H9 (cell line): ENCODE data around the gene GUK1. TPM values are rescaled to one million over a fixed set of nuclear protein-coding genes. Genes with fewer than 3 reads are reported as not detected.

ENCODE experiments used
- DNase-seq: peaks from one replicate; pipeline ENCODE4 v3.0.0-alpha.2; 2017
- H2AFZ ChIP-seq: one replicate; pipeline ENCODE4 v1.6.1; 2013; ENCODE audit warnings: mild to moderate bottlenecking, low read length, control low read depth, moderate library complexity
- H2AK5ac ChIP-seq: 2 replicates; pipeline ENCODE4 v1.6.1; 2013; ENCODE audit warnings: low read length, control low read depth, mixed read lengths; ENCODE audit not compliant: insufficient read length
- H2BK120ac ChIP-seq: one replicate; pipeline ENCODE4 v1.6.1; 2013; ENCODE audit warnings: low read depth, mild to moderate bottlenecking, low read length, control low read depth, inconsistent platforms; ENCODE audit not compliant: poor library complexity, severe bottlenecking
- H2BK12ac ChIP-seq: 2 replicates; pipeline ENCODE4 v1.6.1; 2013; ENCODE audit warnings: low read length, control low read depth, mixed read lengths, low read depth; ENCODE audit not compliant: insufficient read length
- H2BK15ac ChIP-seq: 2 replicates; pipeline ENCODE4 v1.6.1; 2013; ENCODE audit warnings: low read depth, low read length, control low read depth
- H2BK20ac ChIP-seq: one replicate; pipeline ENCODE4 v1.6.1; 2013; ENCODE audit warnings: low read depth, mild to moderate bottlenecking, low read length, control low read depth, inconsistent platforms; ENCODE audit not compliant: poor library complexity, severe bottlenecking
- H2BK5ac ChIP-seq: 2 replicates; pipeline ENCODE4 v1.6.1; 2013; ENCODE audit warnings: low read length, control low read depth, mixed read lengths; ENCODE audit not compliant: insufficient read length
- H3K14ac ChIP-seq: 2 replicates; pipeline ENCODE4 v1.6.1; 2013; ENCODE audit warnings: low read length, control low read depth; ENCODE audit not compliant: insufficient read depth
- H3K18ac ChIP-seq: 2 replicates; pipeline ENCODE4 v1.6.1; 2013; ENCODE audit warnings: low read depth, mild to moderate bottlenecking, mixed read lengths, low read length, control low read depth; ENCODE audit not compliant: insufficient read length
- H3K23ac ChIP-seq: 2 replicates; pipeline ENCODE4 v1.6.1; 2013; ENCODE audit warnings: low read length, control low read depth, mixed read lengths, low read depth; ENCODE audit not compliant: insufficient read length
- H3K23me2 ChIP-seq: 2 replicates; pipeline ENCODE4 v1.6.1; 2013; ENCODE audit warnings: low read depth, mild to moderate bottlenecking, mixed read lengths, low read length, control low read depth; ENCODE audit not compliant: insufficient read length, poor library complexity, severe bottlenecking
- H3K27ac ChIP-seq: 2 replicates; pipeline ENCODE4 v1.5.1; 2013; ENCODE audit warnings: low read length, control low read depth, mixed read lengths, low read depth; ENCODE audit not compliant: insufficient read length
- H3K27me3 ChIP-seq: 2 replicates; pipeline ENCODE4 v1.6.1; 2013; ENCODE audit warnings: low read length, control low read depth, inconsistent platforms; ENCODE audit not compliant: insufficient read depth
- H3K4ac ChIP-seq: 2 replicates; pipeline ENCODE4 v1.6.1; 2013; ENCODE audit warnings: low read depth, mild to moderate bottlenecking, control low read depth, inconsistent platforms, low read length, moderate library complexity
- H3K4me1 ChIP-seq: 2 replicates; pipeline ENCODE4 v1.6.1; 2013; ENCODE audit warnings: low read length, control low read depth, inconsistent platforms; ENCODE audit not compliant: insufficient read depth
- H3K4me2 ChIP-seq: 2 replicates; pipeline ENCODE4 v1.6.1; 2013; ENCODE audit warnings: low read length, control low read depth, mixed read lengths; ENCODE audit not compliant: insufficient read length, insufficient read depth
- H3K56ac ChIP-seq: 2 replicates; pipeline ENCODE4 v1.6.1; 2013; ENCODE audit warnings: low read depth, mild to moderate bottlenecking, mixed read lengths, low read length, control low read depth; ENCODE audit not compliant: insufficient read length
- H3K79me1 ChIP-seq: 2 replicates; pipeline ENCODE4 v1.6.1; 2013; ENCODE audit warnings: low read depth, mild to moderate bottlenecking, moderate library complexity, low read length, control low read depth, inconsistent platforms; ENCODE audit not compliant: insufficient read depth, poor library complexity, severe bottlenecking
- H3K79me2 ChIP-seq: 2 replicates; pipeline ENCODE4 v1.6.1; 2013; ENCODE audit warnings: low read length, control low read depth, inconsistent platforms; ENCODE audit not compliant: insufficient read depth
- H3K9ac ChIP-seq: 2 replicates; pipeline ENCODE4 v1.6.1; 2013; ENCODE audit warnings: low read length, control low read depth, mixed read lengths; ENCODE audit not compliant: insufficient read length; ENCODE audit errors: extremely low read depth
- H3K9me3 ChIP-seq: one replicate; pipeline ENCODE4 v1.6.1; 2013; ENCODE audit warnings: low read depth, low read length, inconsistent platforms; ENCODE audit not compliant: control insufficient read depth
- H3T11ph ChIP-seq: one replicate; pipeline ENCODE4 v1.6.1; 2013; ENCODE audit warnings: mild to moderate bottlenecking, low read length, control low read depth, inconsistent platforms
- H4K20me1 ChIP-seq: one replicate; pipeline ENCODE4 v1.6.1; 2013; ENCODE audit not compliant: control insufficient read depth, insufficient read length, insufficient read depth
- H4K5ac ChIP-seq: 2 replicates; pipeline ENCODE4 v1.6.1; 2013; ENCODE audit warnings: low read depth, mild to moderate bottlenecking, mixed read lengths, low read length, control low read depth; ENCODE audit not compliant: insufficient read length
- H4K8ac ChIP-seq: replicated peaks from 2 replicates; pipeline ENCODE4 v1.6.1; 2013; ENCODE audit warnings: low read length, control low read depth, mixed read lengths, low read depth; ENCODE audit not compliant: insufficient read length
- H4K91ac ChIP-seq: 2 replicates; pipeline ENCODE4 v1.6.1; 2013; ENCODE audit warnings: low read depth, mild to moderate bottlenecking, moderate library complexity, mixed read lengths, low read length, control low read depth; ENCODE audit not compliant: insufficient read length
- H3K27ac Mint-ChIP-seq, 3 experiments: 2 replicates in 2 of 3; 3 replicates in 1 of 3; pipeline ENCODE4 v1.8.0; 2020 to 2021; ENCODE audit warnings: mixed read lengths in 3 of 3, mild to moderate bottlenecking in 1 of 3, moderate library complexity in 1 of 3
- H3K27me3 Mint-ChIP-seq: 2 replicates; pipeline ENCODE4 v1.8.0; 2021; ENCODE audit warnings: low read depth, mild to moderate bottlenecking, moderate library complexity, mixed read lengths
- H3K36me3 Mint-ChIP-seq, 3 experiments: 2 replicates in 2 of 3; 3 replicates in 1 of 3; pipeline ENCODE4 v1.8.0; 2020 to 2021; ENCODE audit warnings: low read depth in 3 of 3, mixed read lengths in 3 of 3; ENCODE audit not compliant: insufficient read depth in 1 of 3
- H3K4me1 Mint-ChIP-seq, 2 experiments: 2 replicates each; pipeline ENCODE4 v1.8.0; 2020; ENCODE audit warnings: mixed read lengths in 2 of 2
- H3K4me3 Mint-ChIP-seq, 2 experiments: 2 replicates in 1 of 2; 3 replicates in 1 of 2; pipeline ENCODE4 v1.8.0; 2020 to 2021; ENCODE audit warnings: mild to moderate bottlenecking in 2 of 2, mixed read lengths in 2 of 2, moderate library complexity in 1 of 2
- H3K9me3 Mint-ChIP-seq, 2 experiments: 2 replicates in 1 of 2; 3 replicates in 1 of 2; pipeline ENCODE4 v1.8.0; 2020; ENCODE audit warnings: mild to moderate bottlenecking in 2 of 2, mixed read lengths in 2 of 2, moderate library complexity in 1 of 2
- CTCF ChIP-seq: fragments of 200-600 bp; sonication (generic); conservative IDR thresholded peaks from 3 replicates; pipeline ENCODE4 v1.8.0; 2021; ENCODE audit warnings: antibody characterized with exemption, mild to moderate bottlenecking
- WGBS: extraction: QIAGEN DNeasy Blood & Tissue Kit; methylation state at CpG from one replicate; pipeline ENCODE4 v1.1.7; 2013; ENCODE audit warnings: missing lambda C conversion rate, low lambda C conversion rate, mixed read lengths; ENCODE audit not compliant: insufficient read length; ENCODE audit errors: extremely low coverage; 5-methylcytosine and 5-hydroxymethylcytosine counted together
- total RNA-seq: library from RNA; stranded (reverse); gene quantifications from 2 replicates; pipeline ENCODE4 v1.2.1, GENCODE V29; 2021

The GUK1 gene
- total RNA-seq, 1 experiment from 2014 or later, result 88.2 TPM

GRCh38 chr1:228100822-228101613 lies 39.1 kb upstream of the GUK1 start:
- Mint-ChIP-seq H3K9me3 (no peaks in the 10 kb centered on the region), H3K36me3 (peaks cover 24 to 53% (median 42%) of the 10 kb centered on the region in 3 experiments; a peak in 6 of 7 replicates), H3K27ac (no peak overlapping the region), H3K27me3 (peaks cover 3% of the 10 kb centered on the region; the same call in 1 of the 2 replicates), H3K4me3 (peak overlapping the region; percentile 82 to 95), H3K4me1 (peaks cover 11 to 12% of the 10 kb centered on the region in 2 experiments)
- Histone ChIP-seq H4K91ac (no peak overlapping the region), H3T11ph (no peak overlapping the region), H3K9ac (no peak overlapping the region), H3K27me3 (no peaks in the 10 kb centered on the region), H2BK5ac (no peak overlapping the region), H4K20me1 (no peaks in the 10 kb centered on the region), H3K23me2 (peaks cover 5% of the 10 kb centered on the region), H3K9me3 (no peaks in the 10 kb centered on the region), H2BK12ac (no peak overlapping the region), H3K79me1 (no peaks in the 10 kb centered on the region), H3K27ac (no peak overlapping the region), H3K23ac (no peak overlapping the region), H4K8ac (no peak overlapping the region), H4K5ac (no peak overlapping the region), H2BK20ac (no peak overlapping the region), H3K56ac (no peak overlapping the region), H2AFZ (no peak overlapping the region), H3K14ac (no peak overlapping the region), H2BK15ac (no peak overlapping the region), H3K4me2 (no peak overlapping the region), H3K4ac (no peak overlapping the region), H3K4me1 (no peaks in the 10 kb centered on the region), H2AK5ac (no peak overlapping the region), H3K79me2 (peaks cover 5% of the 10 kb centered on the region; the same call in 1 of the 2 replicates), H3K18ac (no peak overlapping the region), H2BK120ac (no peak overlapping the region)
- no peak for DNase-seq
- TF ChIP-seq CTCF, result no peak
- WGBS, result no CpG with 5 or more reads among the region's 12 CpGs
